ENCODE results near the gene FKBP2.

DNA sequence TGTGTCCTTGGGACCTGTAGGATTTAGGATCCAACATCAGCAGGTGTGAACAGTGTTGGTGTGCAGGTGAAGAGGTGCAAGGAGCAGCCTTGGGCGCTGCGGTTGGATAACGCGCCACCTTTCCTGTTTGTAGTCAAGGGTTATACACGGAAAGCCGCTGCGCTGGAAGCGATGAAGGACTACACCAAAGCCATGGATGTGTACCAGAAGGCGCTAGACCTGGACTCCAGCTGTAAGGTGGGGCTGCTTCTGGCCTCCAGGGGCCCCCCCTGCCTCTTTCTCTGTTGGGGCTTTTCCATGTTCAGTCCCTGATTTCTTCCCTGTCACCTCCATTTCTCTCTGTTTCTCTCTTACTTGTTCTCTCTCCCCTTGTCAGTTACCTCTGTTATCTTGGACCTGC lies 37.9 kb upstream of the FKBP2 start:
- no peak for TF ChIP-seq EZH2 (IDR thresholded peaks at IDR 0.05)
- TF ChIP-seq POLR2AphosphoS5 (IDR thresholded peaks at IDR 0.05; ENCODE audit: borderline replicate concordance, low read depth, low read length): no peak

All from SK-N-MC (cell line).